ENCODE data around the gene SDHD.

DNA sequence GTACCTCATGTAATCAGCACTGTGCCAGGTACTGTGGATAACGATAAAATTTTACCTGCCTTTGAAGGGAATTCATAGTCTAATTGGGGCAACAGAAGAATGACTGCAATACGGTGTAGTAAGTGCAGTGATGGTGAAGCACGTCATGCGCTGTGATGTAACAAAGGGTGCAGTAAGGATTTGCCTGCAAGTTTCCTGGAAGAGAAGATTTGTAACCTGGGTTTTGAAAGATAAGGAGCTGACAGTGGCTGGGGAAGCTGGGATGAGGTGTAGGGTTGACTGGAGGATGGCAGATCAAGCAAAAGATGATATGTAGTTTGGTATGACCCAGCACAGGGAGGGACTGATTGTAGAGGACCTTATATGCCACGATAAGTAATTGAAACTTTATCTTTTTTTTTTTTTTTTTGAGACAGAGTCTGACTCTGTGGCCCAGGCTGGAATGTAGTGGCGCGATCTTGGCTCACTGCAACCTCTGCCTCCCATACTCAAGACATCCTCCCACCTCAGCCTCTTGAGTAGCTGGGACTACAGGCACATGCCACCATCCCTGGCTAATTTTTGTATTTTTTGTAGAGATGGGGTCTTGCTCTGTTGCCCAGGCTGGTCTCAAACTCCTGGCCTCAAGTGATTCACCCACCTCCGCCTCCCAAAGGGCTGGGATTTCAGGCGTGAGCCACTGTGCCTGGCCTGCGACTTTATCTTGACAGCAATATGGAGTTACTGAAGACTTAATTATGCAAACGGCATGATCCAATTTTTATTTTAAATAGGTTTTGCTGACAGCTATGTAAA lies 11.3 kb downstream of the SDHD start:
- TF ChIP-seq, protein P1, sequence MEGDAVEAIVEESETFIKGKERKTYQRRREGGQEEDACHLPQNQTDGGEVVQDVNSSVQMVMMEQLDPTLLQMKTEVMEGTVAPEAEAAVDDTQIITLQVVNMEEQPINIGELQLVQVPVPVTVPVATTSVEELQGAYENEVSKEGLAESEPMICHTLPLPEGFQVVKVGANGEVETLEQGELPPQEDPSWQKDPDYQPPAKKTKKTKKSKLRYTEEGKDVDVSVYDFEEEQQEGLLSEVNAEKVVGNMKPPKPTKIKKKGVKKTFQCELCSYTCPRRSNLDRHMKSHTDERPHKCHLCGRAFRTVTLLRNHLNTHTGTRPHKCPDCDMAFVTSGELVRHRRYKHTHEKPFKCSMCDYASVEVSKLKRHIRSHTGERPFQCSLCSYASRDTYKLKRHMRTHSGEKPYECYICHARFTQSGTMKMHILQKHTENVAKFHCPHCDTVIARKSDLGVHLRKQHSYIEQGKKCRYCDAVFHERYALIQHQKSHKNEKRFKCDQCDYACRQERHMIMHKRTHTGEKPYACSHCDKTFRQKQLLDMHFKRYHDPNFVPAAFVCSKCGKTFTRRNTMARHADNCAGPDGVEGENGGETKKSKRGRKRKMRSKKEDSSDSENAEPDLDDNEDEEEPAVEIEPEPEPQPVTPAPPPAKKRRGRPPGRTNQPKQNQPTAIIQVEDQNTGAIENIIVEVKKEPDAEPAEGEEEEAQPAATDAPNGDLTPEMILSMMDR (conservative IDR thresholded peaks at IDR 0.05), result no peak
- no peak for TF ChIP-seq ZFX (IDR thresholded peaks at IDR 0.05)

All from C4-2B (cell line).